ENCODE data around the gene SNX19.

The SNX19 gene

DNA sequence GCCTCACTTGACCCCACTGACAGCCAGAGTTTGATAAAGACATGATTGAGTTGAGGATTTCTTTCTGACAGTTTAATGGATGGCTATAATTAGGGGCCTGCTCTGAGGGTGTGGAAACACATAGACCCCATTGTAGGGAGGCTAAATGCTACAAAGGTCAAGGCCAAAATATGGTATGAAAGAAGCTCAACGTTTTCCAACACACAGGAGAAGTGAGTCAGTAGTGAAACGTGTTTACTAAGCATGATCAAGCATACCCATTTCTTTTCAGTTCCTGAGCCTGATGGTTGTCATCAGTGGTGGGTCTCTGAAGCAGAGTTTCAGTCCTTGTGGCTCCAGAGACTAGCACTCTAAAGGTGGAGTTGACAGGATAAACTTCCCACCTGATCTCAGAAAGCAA lies 69.7 kb downstream of the SNX19 start:
- DNase-seq (ENCODE audit: low read depth in 2 of 2, low spot score in 1 of 2), result no peak

DNA sequence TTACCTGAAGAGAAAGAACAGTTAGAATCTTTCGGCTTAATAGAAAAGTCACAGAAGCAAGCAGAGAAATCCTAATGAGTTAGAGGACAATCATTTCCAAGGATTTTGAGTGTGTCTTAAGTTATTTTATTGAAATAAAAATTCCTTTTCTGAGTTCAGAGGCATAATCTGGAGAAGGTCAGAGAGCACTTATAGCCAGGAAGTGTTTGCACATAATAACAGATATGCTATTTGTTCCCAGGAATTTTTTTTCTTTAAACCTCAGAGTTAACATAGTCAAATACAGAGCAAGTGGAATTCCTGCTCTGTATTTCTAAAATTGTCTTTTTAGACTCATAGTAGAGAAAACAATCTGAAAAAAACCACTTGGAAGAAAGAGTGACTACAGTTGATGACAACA lies 74.3 kb downstream of the SNX19 start:
- no peak for DNase-seq (ENCODE audit: low read depth in 2 of 2, low spot score in 1 of 2)

DNA sequence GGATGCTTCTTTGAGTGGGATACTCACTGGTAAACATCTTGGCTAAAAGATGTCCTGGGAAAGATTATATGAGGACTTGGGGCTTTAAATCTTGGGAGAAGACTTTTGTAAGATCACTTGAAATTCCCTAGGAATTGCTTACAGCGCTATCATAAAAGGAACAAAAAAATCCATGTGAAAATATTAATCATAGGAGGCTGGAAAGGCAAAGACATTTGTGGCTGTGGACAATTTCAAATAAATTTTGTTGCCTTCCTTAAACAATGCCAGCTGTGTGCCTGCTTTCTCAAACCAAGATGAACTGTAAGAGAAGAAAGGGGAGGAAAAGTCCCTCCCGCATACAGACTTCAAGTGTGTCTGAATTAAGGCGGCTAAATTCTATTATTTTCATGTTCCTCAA lies 75.6 kb downstream of the SNX19 start:
- no peak for DNase-seq (ENCODE audit: low read depth in 2 of 2, low spot score in 1 of 2)

DNA sequence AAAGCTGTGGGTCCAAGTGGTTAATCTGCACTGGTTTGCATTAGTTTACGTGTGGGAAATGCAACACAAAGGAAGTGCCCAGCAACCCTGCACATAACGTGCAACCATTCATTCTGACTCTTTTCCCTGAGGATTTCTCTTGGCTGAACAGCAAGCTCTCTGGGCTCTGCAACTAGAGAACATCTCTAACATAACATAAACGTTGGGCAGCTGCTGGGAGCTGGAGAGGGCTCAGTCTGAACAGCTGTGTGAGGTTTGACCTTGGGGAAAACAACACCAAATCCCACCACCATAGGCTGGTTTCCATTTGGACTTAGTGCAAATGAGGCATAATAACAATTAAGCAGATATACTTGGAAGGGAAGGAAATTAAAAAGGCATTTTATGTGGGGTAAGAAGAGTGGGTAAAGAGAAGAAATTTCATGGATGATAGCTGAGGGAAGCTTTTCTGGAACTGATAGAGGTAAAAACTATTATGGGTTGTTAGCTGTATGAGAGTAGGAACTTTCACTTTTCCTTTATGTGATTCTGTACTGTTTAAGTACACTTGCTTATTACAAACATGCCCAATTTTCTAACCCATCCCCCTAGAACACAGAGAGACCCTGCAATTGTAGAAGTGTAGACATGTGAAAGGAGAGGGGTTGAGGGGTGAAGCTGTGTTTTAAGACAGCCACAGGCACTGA lies 76.2 kb downstream of the SNX19 start:
- DNase-seq (ENCODE audit: low read depth in 2 of 2, low spot score in 1 of 2), result no peak

DNA sequence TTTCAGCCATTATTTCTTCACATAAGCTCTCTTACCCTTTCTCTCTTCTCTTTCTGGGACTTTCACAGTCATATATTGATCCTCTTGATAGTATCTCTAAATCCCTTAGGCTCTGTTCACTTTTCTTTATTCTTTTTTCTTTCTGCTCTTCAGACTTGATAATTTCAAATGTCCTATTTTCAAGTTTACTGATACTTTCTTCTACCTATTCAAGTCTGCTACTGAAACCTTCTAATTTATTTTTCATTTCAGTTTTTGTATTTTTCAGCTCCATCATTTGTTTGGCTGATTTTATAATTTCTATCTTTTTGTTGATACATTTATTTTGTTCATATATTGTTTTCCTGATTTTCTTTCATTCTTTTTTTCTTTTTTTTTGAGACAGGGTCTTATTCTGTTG lies 79.1 kb downstream of the SNX19 start:
- no peak for DNase-seq (ENCODE audit: low read depth in 2 of 2, low spot score in 1 of 2)

DNA sequence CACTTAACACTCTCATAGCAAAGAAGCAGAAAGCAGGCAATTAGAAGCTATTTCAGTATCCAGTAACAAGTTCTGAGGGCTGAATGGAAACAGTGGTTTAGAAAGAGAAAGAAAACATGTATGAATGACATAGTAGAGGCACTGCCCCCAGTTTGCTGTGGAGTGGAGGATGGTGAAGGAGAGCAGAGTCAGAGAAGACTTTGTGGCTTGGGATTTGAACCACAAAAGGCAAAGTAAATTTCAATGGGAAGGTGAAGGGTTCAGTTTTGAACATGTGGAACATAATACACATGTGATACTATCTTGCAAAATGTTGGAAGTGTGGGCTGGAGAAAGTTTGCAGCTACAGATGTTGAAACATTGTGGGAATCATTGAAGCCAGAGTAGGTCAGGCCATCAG lies 81.4 kb downstream of the SNX19 start:
- DNase-seq (ENCODE audit: low read depth in 2 of 2, low spot score in 1 of 2), result no peak

DNA sequence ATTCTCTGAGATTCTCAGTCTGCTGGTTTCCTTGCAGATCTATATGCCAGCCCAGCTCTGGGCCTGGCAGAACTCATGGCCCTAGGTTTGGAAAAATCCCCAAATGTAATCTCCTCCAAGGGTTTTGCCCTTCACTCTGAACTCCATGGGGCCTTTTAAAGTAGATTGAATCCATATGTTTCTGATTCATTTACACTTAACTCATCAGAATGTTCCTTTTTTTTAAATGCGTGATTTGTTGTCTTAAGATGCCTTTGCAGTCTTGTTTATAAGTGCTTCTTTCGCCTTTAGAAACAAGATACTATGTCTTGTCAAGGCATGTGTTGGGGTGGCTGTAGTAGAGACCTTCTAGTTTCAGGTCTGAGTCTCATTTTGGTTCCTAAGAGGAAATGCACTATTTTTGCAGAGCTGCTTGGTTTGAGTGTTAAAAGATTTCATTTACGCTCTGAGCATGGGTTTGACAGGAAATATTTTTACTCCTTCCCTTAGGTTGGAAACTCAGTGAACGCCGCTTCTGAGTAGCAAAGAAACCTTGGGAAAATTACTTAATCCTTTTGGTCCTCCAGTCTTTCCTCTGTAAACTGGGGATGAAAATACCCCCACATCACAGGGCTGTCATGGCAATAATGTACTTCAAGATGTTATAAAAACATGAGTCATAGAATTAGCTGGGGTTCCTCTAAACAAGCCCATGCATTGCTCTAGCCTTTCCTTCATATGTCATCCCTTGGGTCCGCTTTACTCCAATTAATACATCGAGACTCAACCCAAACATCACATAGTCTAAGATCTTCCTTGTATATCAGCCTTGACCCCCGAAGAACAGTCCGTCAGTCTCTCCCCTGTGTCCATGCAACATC lies 83.5 kb downstream of the SNX19 start:
- DNase-seq (ENCODE audit: low read depth in 2 of 2, low spot score in 1 of 2), result no peak

DNA sequence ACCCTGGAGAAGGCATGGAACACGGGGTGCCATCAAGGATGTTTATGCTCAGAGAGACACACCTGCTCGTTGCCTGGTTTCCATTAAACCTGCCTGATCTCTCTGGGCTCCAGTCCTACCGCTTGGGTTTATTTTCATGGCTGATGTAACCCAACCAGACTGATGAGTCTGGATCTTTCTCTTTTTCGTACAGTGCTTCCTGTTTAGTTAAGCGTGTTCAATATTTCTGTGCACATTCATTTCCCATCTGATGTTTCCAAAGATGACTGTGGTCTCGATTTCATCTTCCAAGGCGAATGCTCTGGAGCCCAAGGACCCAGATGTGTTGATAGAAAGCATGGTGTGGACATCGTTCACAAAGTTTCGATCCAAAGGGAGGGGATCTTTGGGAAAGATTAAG lies 84.3 kb downstream of the SNX19 start:
- no peak for DNase-seq (ENCODE audit: low read depth in 2 of 2, low spot score in 1 of 2)

DNA sequence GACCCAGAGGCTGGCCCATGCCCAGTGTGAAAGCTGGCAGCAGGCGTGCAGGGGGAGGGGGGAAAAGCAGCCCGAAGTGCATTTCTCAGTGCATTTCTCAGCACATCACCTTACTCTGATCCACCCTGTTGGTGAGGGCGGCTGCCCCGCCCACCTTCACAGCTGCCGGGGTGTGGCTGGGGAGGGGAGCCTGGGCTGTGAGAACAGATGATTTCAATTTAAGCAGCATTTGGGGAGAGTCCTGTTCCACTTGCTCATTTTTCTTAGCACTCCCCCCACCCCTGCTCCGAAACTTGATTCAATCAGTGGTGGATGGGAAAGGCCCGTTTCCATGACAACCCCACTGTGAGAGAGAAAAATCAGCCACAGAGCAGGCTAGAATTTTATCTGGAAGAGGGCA lies 84.8 kb downstream of the SNX19 start:
- no peak for DNase-seq (ENCODE audit: low read depth in 2 of 2, low spot score in 1 of 2)

DNA sequence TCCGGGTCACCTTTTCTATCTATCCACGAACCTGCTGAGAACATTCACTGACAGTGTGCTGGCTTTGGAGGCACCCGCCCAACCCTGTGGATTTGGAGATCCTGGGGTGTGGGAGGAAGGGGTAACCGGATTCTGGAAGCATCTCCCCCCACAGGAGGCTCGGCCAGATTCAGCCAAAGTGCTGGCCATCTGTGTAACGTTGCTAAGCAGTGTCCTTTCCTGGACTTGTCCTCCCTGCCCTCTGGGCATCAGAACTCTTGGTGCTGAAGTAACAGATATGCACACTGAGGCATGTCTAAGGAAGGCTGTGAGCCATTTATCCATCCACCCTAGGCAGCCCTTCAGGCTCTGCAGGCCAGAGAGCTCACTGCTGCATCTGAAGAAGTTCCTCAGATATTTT lies 85.7 kb downstream of the SNX19 start:
- no peak for DNase-seq (ENCODE audit: low read depth in 2 of 2, low spot score in 1 of 2)

DNA sequence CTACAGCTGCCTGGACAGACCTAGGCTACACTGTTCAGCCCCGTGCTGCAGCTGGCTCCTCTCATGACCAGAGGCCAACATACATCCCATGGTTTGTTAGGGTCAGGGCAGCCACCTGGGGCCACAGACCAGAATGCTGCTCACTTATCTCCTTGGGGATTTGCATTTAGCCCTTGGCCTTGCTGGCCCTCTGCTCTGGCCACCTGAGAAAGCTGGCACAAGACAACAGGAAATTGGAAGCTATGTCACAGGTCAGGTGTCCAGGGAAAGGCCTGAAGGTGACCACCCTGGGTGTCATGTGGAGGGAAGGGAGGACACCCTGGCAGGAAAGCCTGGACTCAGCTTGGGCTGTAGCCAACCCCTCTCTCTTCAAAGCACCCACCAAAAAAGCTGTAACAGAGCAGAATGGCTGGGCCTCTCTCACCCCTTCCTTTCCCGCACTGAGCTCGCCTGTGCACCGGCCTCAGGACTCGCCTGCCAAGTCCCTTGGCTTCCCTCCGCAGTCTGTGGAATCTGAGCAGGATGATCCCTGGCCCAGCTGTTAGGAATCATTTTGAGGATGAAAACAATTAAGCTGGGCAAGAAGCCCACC lies 86.3 kb downstream of the SNX19 start:
- no peak for DNase-seq (ENCODE audit: low read depth in 2 of 2, low spot score in 1 of 2)

DNA sequence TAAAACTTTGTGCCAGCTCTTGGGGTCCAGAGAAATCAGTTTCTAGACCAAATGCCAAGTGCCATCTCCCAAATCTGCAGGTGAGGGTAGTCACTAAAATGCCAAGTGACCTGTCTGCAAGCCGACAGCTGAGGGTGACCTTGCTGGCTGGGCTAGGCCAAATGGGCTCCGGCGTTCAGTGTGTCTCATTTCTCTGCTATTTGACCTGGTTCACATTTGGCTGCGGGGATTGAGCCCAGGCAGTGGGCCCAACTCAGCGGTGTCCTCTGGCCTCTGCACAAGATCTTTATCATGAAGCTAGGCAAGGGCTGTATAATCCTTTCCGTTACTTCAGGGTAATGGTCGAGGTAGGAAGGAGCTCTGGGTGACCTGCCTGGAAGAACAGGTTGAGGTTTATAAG lies 87.5 kb downstream of the SNX19 start:
- no peak for DNase-seq (ENCODE audit: low read depth in 2 of 2, low spot score in 1 of 2)

DNA sequence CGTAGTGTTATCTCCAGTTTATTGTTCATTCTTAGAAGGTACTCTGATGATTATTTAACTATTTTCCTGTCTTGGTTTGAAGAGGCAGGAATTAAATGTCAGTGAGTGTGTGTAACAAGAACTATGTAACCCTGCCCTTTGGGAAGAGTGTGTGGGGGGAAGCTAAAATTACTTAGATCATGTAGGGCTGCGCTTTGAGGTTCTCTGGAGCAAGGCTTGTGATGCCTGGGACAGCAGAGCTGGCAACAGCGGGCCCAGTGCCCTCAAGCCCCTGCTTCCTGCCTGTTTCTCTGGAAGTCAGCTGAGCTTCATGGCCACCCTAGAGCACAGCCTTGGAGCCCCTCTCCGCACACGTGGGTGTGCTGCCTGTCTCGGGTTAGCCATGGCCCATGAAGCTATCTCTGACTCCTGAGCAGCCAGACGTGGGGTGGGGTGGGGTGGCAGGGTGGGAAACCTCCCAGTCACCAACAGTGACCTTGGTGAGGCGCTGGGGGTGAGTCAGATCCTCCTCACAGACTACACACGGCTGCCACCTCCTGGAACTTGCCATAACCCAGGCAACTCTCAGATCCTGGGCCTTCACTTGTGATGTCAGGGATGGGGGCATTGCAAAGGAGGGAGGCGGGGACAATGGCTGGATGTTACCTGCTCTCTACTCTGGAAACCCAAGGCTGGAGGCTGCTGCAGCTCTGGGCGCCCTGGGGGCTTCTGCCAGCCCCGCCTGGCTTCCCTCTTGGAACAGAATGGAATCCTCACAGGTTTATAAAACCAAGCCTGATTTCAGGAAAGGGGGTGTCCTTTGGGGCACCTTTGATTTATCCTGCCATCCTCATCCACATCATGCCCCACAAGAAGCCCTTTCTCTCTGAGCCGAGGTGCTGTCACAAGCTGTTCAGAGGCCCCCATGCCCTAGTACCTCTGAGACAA lies 88.6 kb downstream of the SNX19 start:
- no peak for DNase-seq (ENCODE audit: low read depth in 2 of 2, low spot score in 1 of 2)

DNA sequence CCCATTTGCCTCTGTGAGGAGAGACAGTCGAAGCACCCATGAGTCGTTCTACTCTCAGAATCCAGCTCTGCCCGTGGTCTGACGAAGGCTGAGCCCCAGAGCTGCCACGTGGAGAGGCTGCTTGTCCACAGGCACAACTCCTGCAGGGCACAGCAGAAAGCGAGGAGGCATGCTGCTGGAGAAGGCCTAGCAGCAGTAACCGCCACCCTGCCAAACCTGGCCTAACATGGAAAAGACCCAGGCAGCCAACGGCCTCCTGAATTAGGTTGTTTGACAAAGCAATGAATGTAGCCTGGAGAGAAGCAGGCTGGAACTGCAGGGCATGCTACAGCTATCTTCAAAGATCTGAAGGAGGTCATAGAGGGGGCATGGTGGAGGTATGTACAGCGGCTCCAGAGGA lies 89.7 kb downstream of the SNX19 start:
- DNase-seq (ENCODE audit: low read depth in 2 of 2, low spot score in 1 of 2), result no peak

DNA sequence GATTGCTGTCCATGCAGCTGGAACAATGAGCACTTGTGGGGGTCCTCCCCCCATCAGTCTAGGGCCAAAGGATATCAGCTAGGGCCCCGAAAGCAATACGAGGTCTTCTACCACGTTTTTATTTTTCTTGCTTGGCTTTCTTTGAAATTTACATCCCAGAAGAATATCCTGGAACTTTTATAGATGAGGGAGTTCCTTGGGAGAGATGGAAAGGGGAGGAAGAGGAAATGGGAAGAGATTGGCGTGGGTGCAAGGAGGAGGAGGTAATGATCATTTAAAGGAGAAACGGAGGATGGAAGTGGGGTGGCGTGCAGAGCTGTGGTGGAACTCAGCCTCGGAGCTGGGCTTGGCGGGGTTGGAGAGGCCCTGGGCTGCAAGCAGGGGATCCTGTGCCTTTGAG lies 90.3 kb downstream of the SNX19 start:
- DNase-seq (ENCODE audit: low read depth in 2 of 2, low spot score in 1 of 2), result no peak

DNA sequence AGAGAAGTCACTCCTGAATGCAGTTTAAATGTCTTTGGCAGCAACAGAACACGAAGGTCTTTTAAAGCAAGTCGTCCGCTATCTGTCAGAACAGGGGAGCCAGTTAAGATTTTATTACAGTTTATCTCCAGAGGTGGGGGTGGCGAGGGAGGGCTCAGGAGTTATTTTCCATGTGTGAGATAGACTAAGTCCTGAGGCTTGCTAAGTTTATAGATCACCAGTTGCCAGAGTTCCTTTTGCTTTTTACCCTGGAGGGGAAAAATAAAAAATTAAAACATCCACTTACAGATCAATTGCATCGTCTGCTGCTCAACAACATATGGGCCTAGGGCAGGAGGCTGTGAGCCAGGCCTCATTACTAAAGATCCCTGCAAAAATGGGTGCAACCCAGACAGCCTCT lies 90.7 kb downstream of the SNX19 start:
- DNase-seq (ENCODE audit: low read depth in 2 of 2, low spot score in 1 of 2), result no peak

Measured in stimulated activated CD8-positive, alpha-beta memory T cell treated with anti-CD3 and anti-CD28 coated beads, Interleukin-4, amount 100 ng/mL, for 1 hour (primary cell).